Endothelial cell of umbilical vein (primary cell): ENCODE measurements around the gene KCNN1. TPM values are rescaled to one million over a fixed set of nuclear protein-coding genes. Genes with fewer than 3 reads are reported as not detected.

Experiments
- BruUV-seq: library from RNA; stranded (reverse); fragments of 400-500 nt; replicated peaks from 2 replicates; lab custom pipeline; 2021; lab: Mats Ljungman, UMichigan
- CTCF ChIA-PET: fragments of 300-600, 350-600 bp; sonication (Branson Sonifier 250); formaldehyde crosslinking; loops from one replicate; lab custom pipeline; 2021; ENCODE audit warnings: antibody characterized with exemption, inconsistent platforms; lab: Charles Lee
- POLR2A ChIA-PET: fragments of 300-600, 350-600 bp; sonication (Branson Sonifier 250); formaldehyde crosslinking; loops from one replicate; lab custom pipeline; 2021; ENCODE audit warnings: antibody characterized with exemption, inconsistent platforms; lab: Charles Lee
- DNase-seq: peaks from one replicate; pipeline ENCODE4 v3.0.0-alpha.2; 2011; ENCODE audit warnings: low read depth, low spot score
- FAIRE-seq: peaks from 2 replicates; lab custom pipeline; 2011; peaks lifted over from hg19 to GRCh38; lab: Jason Lieb, UNC
- H2AFZ ChIP-seq: 2 replicates; pipeline ENCODE4 v1.6.0; 2012; ENCODE audit warnings: low read depth, low read length, control low read depth, inconsistent platforms
- H3K27ac ChIP-seq: 2 replicates; pipeline ENCODE4 v1.5.1; 2011; ENCODE audit warnings: low read depth, mild to moderate bottlenecking, control low read depth, low read length, moderate library complexity; ENCODE audit not compliant: insufficient read depth
- H3K27me3 ChIP-seq, 2 experiments: 2 replicates each; pipeline versions ENCODE4 v1.6.0 to v1.6.1; 2011; ENCODE audit warnings: low read length in 2 of 2, mixed read lengths in 1 of 2; ENCODE audit not compliant: control insufficient read depth in 2 of 2, insufficient read depth in 2 of 2
- H3K36me3 ChIP-seq, 2 experiments: 2 replicates in 1 of 2; 3 replicates in 1 of 2; pipeline ENCODE4 v1.5.1; 2011; ENCODE audit warnings: low read length in 2 of 2, mild to moderate bottlenecking in 1 of 2, moderate library complexity in 1 of 2; ENCODE audit not compliant: control insufficient read depth in 2 of 2, insufficient read depth in 2 of 2; ENCODE audit errors: extremely low read depth in 1 of 2
- H3K4me1 ChIP-seq: 3 replicates; pipeline ENCODE4 v1.5.1; 2011; ENCODE audit warnings: mild to moderate bottlenecking, low read length; ENCODE audit not compliant: control insufficient read depth, insufficient read depth; ENCODE audit errors: extremely low read depth
- H3K4me2 ChIP-seq: 2 replicates; pipeline ENCODE4 v1.6.1; 2011; ENCODE audit warnings: low read length, control low read depth, mixed read lengths; ENCODE audit not compliant: insufficient read depth
- H3K4me3 ChIP-seq, 3 experiments: fragments of 200-600 bp in 1 of 3; sonication (generic), shearing (Covaris generic) in 1 of 3; replicated peaks in 1 of 3; 2 replicates each; pipeline ENCODE4 v1.5.1; 2011 to 2016; ENCODE audit warnings: control low read depth in 3 of 3, low read length in 3 of 3, mild to moderate bottlenecking in 2 of 3, inconsistent platforms in 1 of 3, low read depth in 1 of 3, moderate library complexity in 1 of 3; ENCODE audit not compliant: insufficient read depth in 1 of 3
- H3K79me2 ChIP-seq: 2 replicates; pipeline ENCODE4 v1.6.0; 2012; ENCODE audit warnings: low read length, inconsistent platforms; ENCODE audit not compliant: control insufficient read depth, insufficient read depth
- H3K9ac ChIP-seq: replicated peaks from 2 replicates; pipeline ENCODE3; 2011; ENCODE audit warnings: low read length, control low read depth; ENCODE audit not compliant: insufficient read depth; ENCODE audit errors: extremely low read depth
- H3K9me1 ChIP-seq: replicated peaks from 3 replicates; pipeline ENCODE4 v1.6.0; 2011; ENCODE audit warnings: mild to moderate bottlenecking, low read length; ENCODE audit not compliant: control insufficient read depth, insufficient read depth; ENCODE audit errors: extremely low read depth
- H3K9me3 ChIP-seq: replicated peaks from 2 replicates; pipeline ENCODE4 v1.5.1; 2012; ENCODE audit warnings: low read length, inconsistent platforms; ENCODE audit not compliant: control insufficient read depth, insufficient read depth
- H4K20me1 ChIP-seq: replicated peaks from 2 replicates; pipeline ENCODE3; 2011; ENCODE audit warnings: mild to moderate bottlenecking, low read length; ENCODE audit not compliant: control insufficient read depth, insufficient read depth; ENCODE audit errors: extremely low read depth
- CTCF ChIP-seq, 2 donors: IDR thresholded peaks; 1 replicate in 1 of 2; 2 replicates in 1 of 2; pipeline ENCODE4 v1.5.1; 2011; ENCODE audit warnings: low read length in 2 of 2, mild to moderate bottlenecking in 2 of 2, moderate library complexity in 2 of 2, control low read depth in 1 of 2, inconsistent platforms in 1 of 2, low read depth in 1 of 2; ENCODE audit not compliant: insufficient read depth in 1 of 2; ENCODE audit errors: extremely low read depth in 1 of 2
- EZH2 ChIP-seq: IDR thresholded peaks from 2 replicates; pipeline ENCODE4 v1.6.1; 2012; ENCODE audit warnings: borderline replicate concordance, low read depth, mild to moderate bottlenecking, moderate library complexity, low read length, inconsistent platforms; ENCODE audit not compliant: severe bottlenecking
- FOS ChIP-seq: IDR thresholded peaks from 2 replicates; pipeline ENCODE4 v1.6.1; 2011; ENCODE audit warnings: mild to moderate bottlenecking, low read length, moderate library complexity, borderline replicate concordance; ENCODE audit not compliant: insufficient read depth
- GATA2 ChIP-seq: IDR thresholded peaks from 2 replicates; pipeline ENCODE4 v1.7.0; 2011; ENCODE audit warnings: low read depth, mild to moderate bottlenecking, moderate library complexity, mixed read lengths, low read length; ENCODE audit not compliant: insufficient read length, insufficient read depth
- JUN ChIP-seq: IDR thresholded peaks from 2 replicates; pipeline ENCODE4 v1.6.1; 2011; ENCODE audit warnings: borderline replicate concordance, low read depth; ENCODE audit not compliant: insufficient read length, insufficient read depth
- POLR2AphosphoS5 ChIP-seq: IDR thresholded peaks from 2 replicates; pipeline ENCODE4 v1.6.1; 2012; ENCODE audit warnings: low read depth, mild to moderate bottlenecking, control low read depth, low read length, moderate library complexity; ENCODE audit not compliant: insufficient read depth
- dilution Hi-C: fragments of 300-500 bp; cut with MboI; formaldehyde crosslinking; loops from one replicate; pipeline ENCODE4 v1.15.0; 2019; ENCODE audit warnings: low sequenced_read_pairs; ENCODE audit not compliant: extremely low pct_ligation_motif_present
- intact Hi-C: fragments of 100-400 bp; cut with micrococcal nuclease; formaldehyde crosslinking; loops from one replicate; pipeline ENCODE4 v1.10.0; 2022
- polyA plus RNA-seq, 4 experiments: library from polyadenylated mRNA; depleted of rRNA in 3 of 4; stranded (reverse) in 3 of 4; unstranded in 1 of 4; fragments of >200 nt; gene quantifications; 2 replicates each; pipeline versions ENCODE4 v1.2.1 to v1.2.3, GENCODE V29; 2011 to 2012; ENCODE audit warnings: missing spikeins in 1 of 4
- total RNA-seq: library from RNA; stranded (reverse); gene quantifications from 2 replicates; pipeline ENCODE4 v1.2.3, GENCODE V29; 2021
- TF ChIP-seq, protein P1 (sequence below): IDR thresholded peaks from 2 replicates; pipeline ENCODE4 v1.6.1; 2011; ENCODE audit not compliant: insufficient read depth, insufficient read length

KCNN1 gene
- total and polyA plus RNA-seq, 2 donors (not counting 3 experiments of a cell fraction or from before 2014, with no cell fraction given), result 0.18 to 0.80 TPM

- H3K9me3 ChIP-seq, result no peaks in the 10 kb centered on the region
- TF ChIP-seq, protein P1, sequence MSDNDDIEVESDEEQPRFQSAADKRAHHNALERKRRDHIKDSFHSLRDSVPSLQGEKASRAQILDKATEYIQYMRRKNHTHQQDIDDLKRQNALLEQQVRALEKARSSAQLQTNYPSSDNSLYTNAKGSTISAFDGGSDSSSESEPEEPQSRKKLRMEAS, result no peak
- TF ChIP-seq EZH2 (no peak), JUN (no peak), GATA2 (no peak), CTCF (IDR thresholded peaks at IDR 0.05; ENCODE audit: extremely low read depth in 1 of 2, insufficient read depth in 1 of 2, low read depth in 1 of 2, low read length in 2 of 2) (no peak), POLR2AphosphoS5 (no peak), FOS (peak; percentile 22)
- no peak overlapping the region for H2AFZ ChIP-seq
- no TSS peak for BruUV-seq
- DNase-seq, result peak; percentile 11
- no peaks in the 10 kb centered on the region for H4K20me1 ChIP-seq
- dilution Hi-C loops (no loop called here), intact Hi-C loops (no loop called here)
- ChIA-PET POLR2A (no interaction called here), CTCF (interaction anchor here (1.1 to 3.0 kb wide), 2 partner anchors 49 to 53 kb away, joined by 3 to 26 read pairs; no protein-coding TSS in a partner anchor)
- no peak overlapping the region for H3K4me3 ChIP-seq
- peaks cover 3 to 9% of the 10 kb centered on the region in 2 experiments for H3K36me3 ChIP-seq
- H3K4me2 ChIP-seq, result no peak overlapping the region
- H3K9me1 ChIP-seq, result no peaks in the 10 kb centered on the region
- peaks cover 3 to 6% of the 10 kb centered on the region in 2 experiments for H3K27me3 ChIP-seq
- no peak overlapping the region for H3K9ac ChIP-seq
- no peak overlapping the region for H3K27ac ChIP-seq
- peak; percentile 77 for FAIRE-seq
- H3K79me2 ChIP-seq, result no peaks in the 10 kb centered on the region
- H3K4me1 ChIP-seq, result peaks cover 4% of the 10 kb centered on the region
Observed at GRCh38 chr19:17944301-17944700, 22.6 kb upstream of the KCNN1 start.
